Liver (tissue), 9 donors: ENCODE results near the gene SMIM35. TPM values are rescaled to one million over a fixed set of nuclear protein-coding genes. Genes with fewer than 3 reads are reported as not detected.

Experiments used
- DNase-seq: peaks from one replicate; pipeline ENCODE4 v3.0.0-alpha.2; 2017; ENCODE audit warnings: low spot score
- H3K27ac ChIP-seq, 2 donors: one replicate each; pipeline ENCODE4 v1.7.0; 2013; ENCODE audit warnings: inconsistent platforms in 2 of 2, low read length in 2 of 2, control low read depth in 1 of 2, low read depth in 1 of 2, mild to moderate bottlenecking in 1 of 2
- H3K27me3 ChIP-seq, 4 donors: one replicate each; pipeline versions ENCODE4 v1.6.1 to v1.7.0; 2013; ENCODE audit warnings: low read length in 3 of 4, inconsistent platforms in 1 of 4, mild to moderate bottlenecking in 1 of 4, moderate library complexity in 1 of 4; ENCODE audit not compliant: control insufficient read depth in 4 of 4, insufficient read depth in 4 of 4
- H3K36me3 ChIP-seq, 4 donors: one replicate each; pipeline versions ENCODE4 v1.6.1 to v1.7.0; 2013; ENCODE audit warnings: low read length in 3 of 4, mild to moderate bottlenecking in 3 of 4, low read depth in 1 of 4, moderate library complexity in 1 of 4; ENCODE audit not compliant: control insufficient read depth in 4 of 4, insufficient read depth in 3 of 4
- H3K4me1 ChIP-seq, 4 donors: one replicate each; pipeline versions ENCODE4 v1.6.1 to v1.7.0; 2013; ENCODE audit warnings: low read length in 3 of 4, mild to moderate bottlenecking in 3 of 4, moderate library complexity in 1 of 4; ENCODE audit not compliant: control insufficient read depth in 4 of 4, insufficient read depth in 4 of 4
- H3K4me3 ChIP-seq, 3 donors: one replicate each; pipeline versions ENCODE4 v1.6.1 to v1.7.0; 2013; ENCODE audit warnings: low read length in 3 of 3, control low read depth in 1 of 3, low read depth in 1 of 3, mild to moderate bottlenecking in 1 of 3
- H3K9ac ChIP-seq, 2 donors: one replicate each; pipeline ENCODE4 v1.7.0; 2013; ENCODE audit warnings: low read length in 2 of 2, mild to moderate bottlenecking in 2 of 2, moderate library complexity in 2 of 2, control low read depth in 1 of 2, low read depth in 1 of 2
- H3K9me3 ChIP-seq, 4 donors: one replicate each; pipeline versions ENCODE4 v1.6.1 to v1.7.0; 2013; ENCODE audit warnings: low read length in 3 of 4; ENCODE audit not compliant: control insufficient read depth in 4 of 4
- CTCF ChIP-seq: fragments of 150-350 bp; IDR thresholded peaks from 2 replicates; pipeline ENCODE4 v1.5.1; 2017; ENCODE audit warnings: improper control_type of control experiment, low read depth, low read length; ENCODE audit not compliant: missing input control
- EGR1 ChIP-seq, 2 donors: IDR thresholded peaks; 2 replicates each; pipeline ENCODE4 v1.6.1; 2016 to 2018; ENCODE audit warnings: antibody characterized with exemption in 2 of 2, low read depth in 2 of 2
- FOXA1 ChIP-seq: IDR thresholded peaks from 2 replicates; pipeline ENCODE4 v1.6.1; 2016; ENCODE audit warnings: antibody characterized with exemption
- FOXA2 ChIP-seq: IDR thresholded peaks from 2 replicates; pipeline ENCODE4 v1.6.1; 2016; ENCODE audit warnings: antibody characterized with exemption
- GABPA ChIP-seq, 2 donors: IDR thresholded peaks in 1 of 2; conservative IDR thresholded peaks in 1 of 2; 2 replicates each; pipeline ENCODE4 v1.6.1; 2016; ENCODE audit warnings: antibody characterized with exemption in 2 of 2, mild to moderate bottlenecking in 1 of 2, moderate library complexity in 1 of 2
- HNF4A ChIP-seq, 2 donors: conservative IDR thresholded peaks; 2 replicates each; pipeline ENCODE4 v1.6.1; 2016; ENCODE audit warnings: antibody characterized with exemption in 2 of 2, mild to moderate bottlenecking in 2 of 2
- HNF4G ChIP-seq: IDR thresholded peaks from 2 replicates; pipeline ENCODE4 v1.6.1; 2016; ENCODE audit warnings: antibody characterized with exemption
- JUND ChIP-seq, 2 donors: IDR thresholded peaks; 2 replicates each; pipeline ENCODE4 v1.6.1; 2016; ENCODE audit warnings: antibody characterized with exemption in 2 of 2
- MAX ChIP-seq: IDR thresholded peaks from 2 replicates; pipeline ENCODE4 v1.6.1; 2016; ENCODE audit warnings: antibody characterized with exemption
- NR2F2 ChIP-seq: IDR thresholded peaks from 2 replicates; pipeline ENCODE4 v1.6.1; 2016; ENCODE audit warnings: antibody characterized with exemption
- RAD21 ChIP-seq, 2 donors: IDR thresholded peaks; 2 replicates each; pipeline ENCODE4 v1.6.1; 2016; ENCODE audit warnings: antibody characterized with exemption in 2 of 2, mild to moderate bottlenecking in 2 of 2
- REST ChIP-seq: IDR thresholded peaks from 2 replicates; pipeline ENCODE4 v1.6.1; 2016; ENCODE audit warnings: antibody characterized with exemption, mild to moderate bottlenecking
- RXRA ChIP-seq, 2 donors: IDR thresholded peaks; 2 replicates each; pipeline ENCODE4 v1.6.1; 2017 to 2018; ENCODE audit warnings: antibody characterized with exemption in 2 of 2, mild to moderate bottlenecking in 1 of 2
- SP1 ChIP-seq: IDR thresholded peaks from 2 replicates; pipeline ENCODE4 v1.6.1; 2018; ENCODE audit warnings: antibody characterized with exemption, mild to moderate bottlenecking
- TAF1 ChIP-seq: conservative IDR thresholded peaks from 2 replicates; pipeline ENCODE4 v1.6.1; 2016; ENCODE audit warnings: antibody characterized with exemption, mild to moderate bottlenecking
- YY1 ChIP-seq: IDR thresholded peaks from 2 replicates; pipeline ENCODE4 v1.6.1; 2016; ENCODE audit warnings: antibody characterized with exemption, mild to moderate bottlenecking
- WGBS: extraction: QIAGEN DNeasy Blood & Tissue Kit; methylation state at CpG from one replicate; pipeline ENCODE4 v1.1.7; 2013; 5-methylcytosine and 5-hydroxymethylcytosine counted together
- polyA plus RNA-seq, 2 donors: library from polyadenylated mRNA; stranded (reverse) in 1 of 2; unstranded in 1 of 2; fragments of 200-250 nt in 1 of 2; fragments of >200 nt in 1 of 2; fragmentation: Nextera tagmentation in 1 of 2; extraction: Ambion mirVana in 1 of 2; gene quantifications; one replicate each; pipeline versions ENCODE4 v1.2.1 to v1.2.3, GENCODE V29; 2013 to 2015
- total RNA-seq, 2 donors: library from RNA; depleted of rRNA; stranded (reverse); fragments of >200 nt; gene quantifications; one replicate each; pipeline ENCODE4 v1.2.3, GENCODE V29; 2014
- TF ChIP-seq, protein P1 (sequence below): IDR thresholded peaks from 2 replicates; pipeline ENCODE4 v1.6.1; 2016; ENCODE audit warnings: antibody characterized with exemption
- TF ChIP-seq, protein P2 (sequence below): IDR thresholded peaks from 2 replicates; pipeline ENCODE4 v1.6.1; 2016; ENCODE audit warnings: antibody characterized with exemption
- donor health status: healthy.
- donor health status: healthy.
- donor health status: healthy.
- donor health status: healthy.
- donor health status: healthy.

SMIM35 gene
- total and polyA plus RNA-seq, 4 donors, result 0.07 TPM; not detected in 3

- H3K4me1 ChIP-seq, result no peaks in the 10 kb centered on the region
- H3K36me3 ChIP-seq, result no peaks in the 10 kb centered on the region
- TF ChIP-seq CTCF (no peak), NR2F2 (no peak), YY1 (no peak), FOXA1 (no peak), MAX (no peak), SP1 (no peak), GABPA (IDR thresholded peaks at IDR 0.05 in 1 of 2, conservative IDR thresholded peaks at IDR 0.05 in 1 of 2) (no peak), HNF4G (no peak), REST (no peak), RAD21 (IDR thresholded peaks at IDR 0.05) (no peak), JUND (IDR thresholded peaks at IDR 0.05) (no peak), HNF4A (conservative IDR thresholded peaks at IDR 0.05) (no peak), RXRA (IDR thresholded peaks at IDR 0.05) (no peak), FOXA2 (no peak), TAF1 (no peak), EGR1 (IDR thresholded peaks at IDR 0.05; ENCODE audit: low read depth in 2 of 2) (no peak)
- TF ChIP-seq, protein P1, sequence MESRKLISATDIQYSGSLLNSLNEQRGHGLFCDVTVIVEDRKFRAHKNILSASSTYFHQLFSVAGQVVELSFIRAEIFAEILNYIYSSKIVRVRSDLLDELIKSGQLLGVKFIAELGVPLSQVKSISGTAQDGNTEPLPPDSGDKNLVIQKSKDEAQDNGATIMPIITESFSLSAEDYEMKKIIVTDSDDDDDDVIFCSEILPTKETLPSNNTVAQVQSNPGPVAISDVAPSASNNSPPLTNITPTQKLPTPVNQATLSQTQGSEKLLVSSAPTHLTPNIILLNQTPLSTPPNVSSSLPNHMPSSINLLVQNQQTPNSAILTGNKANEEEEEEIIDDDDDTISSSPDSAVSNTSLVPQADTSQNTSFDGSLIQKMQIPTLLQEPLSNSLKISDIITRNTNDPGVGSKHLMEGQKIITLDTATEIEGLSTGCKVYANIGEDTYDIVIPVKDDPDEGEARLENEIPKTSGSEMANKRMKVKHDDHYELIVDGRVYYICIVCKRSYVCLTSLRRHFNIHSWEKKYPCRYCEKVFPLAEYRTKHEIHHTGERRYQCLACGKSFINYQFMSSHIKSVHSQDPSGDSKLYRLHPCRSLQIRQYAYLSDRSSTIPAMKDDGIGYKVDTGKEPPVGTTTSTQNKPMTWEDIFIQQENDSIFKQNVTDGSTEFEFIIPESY, result no peak
- TF ChIP-seq, protein P2, sequence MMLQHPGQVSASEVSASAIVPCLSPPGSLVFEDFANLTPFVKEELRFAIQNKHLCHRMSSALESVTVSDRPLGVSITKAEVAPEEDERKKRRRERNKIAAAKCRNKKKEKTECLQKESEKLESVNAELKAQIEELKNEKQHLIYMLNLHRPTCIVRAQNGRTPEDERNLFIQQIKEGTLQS, result no peak
- H3K4me3 ChIP-seq, result no peak overlapping the region
- peaks cover 0 to 6% (median 0%) of the 10 kb centered on the region in 4 donors for H3K9me3 ChIP-seq
- no peak overlapping the region for H3K9ac ChIP-seq
- no peak for DNase-seq
- no peak overlapping the region for H3K27ac ChIP-seq
- H3K27me3 ChIP-seq, result no peaks in the 10 kb centered on the region
- WGBS, result 86% methylated on average over 1 of the region's 1 CpG
Observed at GRCh38 chr11:118021146-118021545, 65.6 kb downstream of the SMIM35 start.
